Measurements from ENCODE around the gene GOLGA5. TPM values are rescaled to one million over a fixed set of nuclear protein-coding genes. Genes with fewer than 3 reads are reported as not detected.
A peak's percentile ranks its signal among the peaks of the same experiment; 100 is the strongest.

Gene GOLGA5
- total and polyA plus RNA-seq, 2 experiments from 2014 or later = 56.4 to 70.6 TPM

DNA sequence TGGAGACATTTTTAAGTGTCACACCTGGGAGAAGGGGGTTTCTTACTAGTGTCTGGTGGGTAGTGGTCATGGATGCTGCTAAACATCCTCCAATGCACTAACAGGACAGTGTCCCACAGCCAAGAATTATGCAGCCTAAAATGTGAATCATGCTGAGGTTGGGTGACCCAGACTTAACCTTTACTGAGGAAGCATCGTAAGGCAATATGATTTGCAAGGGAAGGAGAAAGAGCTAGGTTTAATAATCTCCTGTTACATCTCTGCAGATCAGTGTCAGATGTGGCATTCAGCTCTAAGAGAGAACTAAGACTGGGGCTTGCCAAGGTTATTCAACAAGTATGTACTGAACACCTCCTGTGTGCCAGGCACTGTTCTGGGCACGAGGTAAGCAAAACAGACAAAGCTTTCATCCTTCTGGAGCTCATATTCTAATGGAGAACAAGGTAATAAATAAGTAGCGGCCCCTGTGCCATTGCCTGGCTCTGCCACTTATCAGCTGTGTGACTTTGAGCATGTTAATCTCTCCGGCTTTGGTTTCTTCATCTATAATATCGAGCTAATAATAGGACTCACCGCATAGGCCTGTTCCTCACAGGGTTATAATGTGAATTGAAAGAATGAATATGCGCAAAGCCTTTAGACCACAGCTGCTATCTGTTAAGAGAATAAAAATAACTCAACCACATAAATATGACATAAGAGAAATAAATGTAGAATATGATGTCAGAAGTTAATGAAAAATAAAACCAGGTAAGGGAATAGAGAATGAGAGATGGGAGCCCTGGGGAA is 13.5 kb upstream of the GOLGA5 start:
- no peaks in the 10 kb centered on the region for H3K9me3 ChIP-seq (ENCODE audit: low read depth)
- no peaks in the 10 kb centered on the region for H3K36me3 ChIP-seq (ENCODE audit: low read depth)
- no peaks in the 10 kb centered on the region for H3K79me2 ChIP-seq (ENCODE audit: insufficient read depth)
- no peak for TF ChIP-seq EZH2 (IDR thresholded peaks at IDR 0.05; ENCODE audit: insufficient read depth, poor library complexity, severe bottlenecking)
- TF ChIP-seq EZH2phosphoT487 (IDR thresholded peaks at IDR 0.05; ENCODE audit: insufficient read depth, low read depth) = no peak
- no peaks in the 10 kb centered on the region for H3K27me3 ChIP-seq (replicated peaks; ENCODE audit: insufficient read depth)
- no peak overlapping the region for H3K4me2 ChIP-seq (ENCODE audit: unreplicated experiment)
- peaks cover 8% of the 10 kb centered on the region for H3F3A ChIP-seq (ENCODE audit: insufficient read depth)
- in situ Hi-C loops (cut with MboI) = loop anchor here (25.0 kb wide), 1 partner anchor 643 kb away; no protein-coding TSS in a partner anchor
- H3K4me3 ChIP-seq = no peak overlapping the region
- H3K9me2 ChIP-seq (ENCODE audit: insufficient read depth) = no peaks in the 10 kb centered on the region
- H3K27ac ChIP-seq = no peak overlapping the region
- H3K9ac ChIP-seq = no peak overlapping the region
- 40 to 49% methylated on average over 7 of the region's 7 CpGs for WGBS, 2 experiments (ENCODE audit: low coverage in 1 of 2, low lambda C conversion rate in 2 of 2, missing lambda C conversion rate in 2 of 2)
- no peak overlapping the region for H2AFZ ChIP-seq
- no peaks in the 10 kb centered on the region for H4K20me1 ChIP-seq (ENCODE audit: insufficient read depth)
- peak; percentile 73 for DNase-seq
- peaks cover 10% of the 10 kb centered on the region for H3K4me1 ChIP-seq (ENCODE audit: insufficient read depth)

DNA sequence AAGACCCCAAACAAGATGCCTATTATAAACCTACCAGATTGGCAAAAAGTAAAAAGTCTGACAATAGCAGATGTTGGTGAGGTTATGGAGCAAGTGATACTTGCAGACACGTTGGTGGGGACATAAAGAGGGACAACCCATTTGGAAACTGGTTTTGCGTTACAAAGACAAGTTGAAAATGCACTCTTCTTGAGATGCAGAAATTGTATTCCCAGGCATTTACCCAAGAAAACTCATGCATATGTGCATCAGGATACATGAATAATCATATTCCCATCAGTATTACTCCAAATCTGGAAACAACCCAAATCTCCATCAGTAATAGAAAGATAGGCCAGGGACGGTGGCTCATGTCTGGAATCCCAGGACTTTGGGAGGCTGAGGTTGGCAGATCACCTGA is 12.8 kb upstream of the GOLGA5 start:
- Histone ChIP-seq H3K4me1 (ENCODE audit: insufficient read depth) (peaks cover 17% of the 10 kb centered on the region), H3K36me3 (ENCODE audit: low read depth) (no peaks in the 10 kb centered on the region), H3K4me2 (ENCODE audit: unreplicated experiment) (no peak overlapping the region), H3K27me3 (replicated peaks; ENCODE audit: insufficient read depth) (no peaks in the 10 kb centered on the region), H3F3A (ENCODE audit: insufficient read depth) (peaks cover 15% of the 10 kb centered on the region), H3K9me3 (ENCODE audit: low read depth) (no peaks in the 10 kb centered on the region), H3K9ac (no peak overlapping the region), H3K4me3 (no peak overlapping the region), H4K20me1 (ENCODE audit: insufficient read depth) (no peaks in the 10 kb centered on the region), H3K79me2 (ENCODE audit: insufficient read depth) (no peaks in the 10 kb centered on the region), H3K9me2 (ENCODE audit: insufficient read depth) (no peaks in the 10 kb centered on the region), H3K27ac (no peak overlapping the region), H2AFZ (no peak overlapping the region)
- WGBS, 2 experiments (ENCODE audit: low coverage in 1 of 2, low lambda C conversion rate in 2 of 2, missing lambda C conversion rate in 2 of 2) = 90 to 95% methylated on average over 3 of the region's 3 CpGs
- in situ Hi-C loops (cut with MboI) = loop anchor here (25.0 kb wide), 1 partner anchor 644 kb away; no protein-coding TSS in a partner anchor
- DNase-seq = no peak
- no peak for TF ChIP-seq EZH2 (IDR thresholded peaks at IDR 0.05; ENCODE audit: insufficient read depth, poor library complexity, severe bottlenecking)

GRCh38 chr14:92783813-92784431 is 10.2 kb upstream of the GOLGA5 start:
- no peaks in the 10 kb centered on the region for H3K27me3 ChIP-seq (replicated peaks; ENCODE audit: insufficient read depth)
- H3K79me2 ChIP-seq (ENCODE audit: insufficient read depth) = no peaks in the 10 kb centered on the region
- no peak overlapping the region for H3K4me2 ChIP-seq (ENCODE audit: unreplicated experiment)
- no peak for TF ChIP-seq EZH2 (IDR thresholded peaks at IDR 0.05; ENCODE audit: insufficient read depth, poor library complexity, severe bottlenecking)
- no peak for TF ChIP-seq EZH2phosphoT487 (IDR thresholded peaks at IDR 0.05; ENCODE audit: insufficient read depth, low read depth)
- H4K20me1 ChIP-seq (ENCODE audit: insufficient read depth) = no peaks in the 10 kb centered on the region
- peaks cover 18% of the 10 kb centered on the region for H3K4me1 ChIP-seq (ENCODE audit: insufficient read depth)
- peak; percentile 68 for DNase-seq
- 35 to 42% methylated on average over 2 of the region's 2 CpGs for WGBS, 2 experiments (ENCODE audit: low coverage in 1 of 2, low lambda C conversion rate in 2 of 2, missing lambda C conversion rate in 2 of 2)
- H3K9me2 ChIP-seq (ENCODE audit: insufficient read depth) = no peaks in the 10 kb centered on the region
- in situ Hi-C loops (cut with MboI) = loop anchor here (25.0 kb wide), 1 partner anchor 647 kb away; no protein-coding TSS in a partner anchor
- no peaks in the 10 kb centered on the region for H3K36me3 ChIP-seq (ENCODE audit: low read depth)
- H3K4me3 ChIP-seq = no peak overlapping the region
- no peak overlapping the region for H3K27ac ChIP-seq
- H3F3A ChIP-seq (ENCODE audit: insufficient read depth) = peaks cover 22% of the 10 kb centered on the region
- H3K9ac ChIP-seq = no peak overlapping the region
- peak overlapping the region; percentile 21 for H2AFZ ChIP-seq
- no peaks in the 10 kb centered on the region for H3K9me3 ChIP-seq (ENCODE audit: low read depth)

DNA sequence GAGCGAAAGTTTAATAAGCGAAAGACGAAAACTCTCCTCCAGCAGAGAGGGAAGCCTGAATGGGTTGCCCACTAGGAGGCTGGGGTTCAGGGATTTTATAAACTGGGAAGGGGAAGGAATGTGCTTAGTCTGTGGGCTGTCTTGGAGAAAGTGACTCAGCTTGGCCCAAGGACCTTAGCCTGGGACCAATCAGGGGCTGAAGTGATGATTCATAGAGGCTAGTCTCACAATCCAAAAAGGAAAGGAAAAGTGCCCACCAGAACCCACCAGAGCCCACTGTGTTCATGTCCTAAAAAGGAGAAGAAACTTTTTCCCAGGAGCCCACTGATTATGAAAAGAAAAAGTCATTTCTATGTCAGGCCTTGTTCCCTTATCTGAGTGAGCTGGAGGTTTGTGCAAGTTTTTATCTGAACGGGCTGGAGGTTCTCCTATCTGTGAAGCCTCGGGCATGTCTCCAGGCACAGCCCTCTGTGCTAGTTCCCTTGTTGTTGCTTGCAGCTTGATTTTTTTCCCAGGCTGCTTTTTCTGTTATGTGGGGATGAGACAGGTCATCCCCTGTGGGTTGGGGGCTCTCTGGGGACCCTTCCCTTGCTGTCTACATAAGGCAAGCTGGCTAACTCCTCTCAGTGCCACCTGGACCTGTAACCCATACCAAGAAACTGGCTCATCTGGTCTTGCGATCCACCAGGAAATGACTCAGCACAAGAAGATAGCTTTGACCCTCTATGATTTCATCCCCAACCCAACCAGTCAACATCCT is 8.3 kb upstream of the GOLGA5 start:
- in situ Hi-C loops (cut with MboI) = loop anchor here (25.0 kb wide), 1 partner anchor 649 kb away; no protein-coding TSS in a partner anchor

More for the DNA sequence above, 8.3 kb upstream of the GOLGA5 start:
- H3K9ac ChIP-seq = peak overlapping the region; percentile 58
- H3K27ac ChIP-seq = peak overlapping the region; percentile 81
- no peaks in the 10 kb centered on the region for H3K36me3 ChIP-seq (ENCODE audit: low read depth)
- DNase-seq = peak; percentile 88
- WGBS, 2 experiments (ENCODE audit: low coverage in 1 of 2, low lambda C conversion rate in 2 of 2, missing lambda C conversion rate in 2 of 2) = 70 to 74% methylated on average over 6 of the region's 6 CpGs
- peak overlapping the region; percentile 34; the same call in 1 of the 2 replicates for H3K4me3 ChIP-seq
- TF ChIP-seq EZH2phosphoT487 (IDR thresholded peaks at IDR 0.05; ENCODE audit: insufficient read depth, low read depth) (no peak), EZH2 (IDR thresholded peaks at IDR 0.05; ENCODE audit: insufficient read depth, poor library complexity, severe bottlenecking) (no peak)
- no peaks in the 10 kb centered on the region for H3K79me2 ChIP-seq (ENCODE audit: insufficient read depth)
- no peaks in the 10 kb centered on the region for H3K9me2 ChIP-seq (ENCODE audit: insufficient read depth)
- peak overlapping the region; percentile 51 for H3K4me2 ChIP-seq (ENCODE audit: unreplicated experiment)
- peaks cover 16% of the 10 kb centered on the region for H3F3A ChIP-seq (ENCODE audit: insufficient read depth)
- H3K4me1 ChIP-seq (ENCODE audit: insufficient read depth) = peaks cover 10% of the 10 kb centered on the region
- no peaks in the 10 kb centered on the region for H4K20me1 ChIP-seq (ENCODE audit: insufficient read depth)
- H3K27me3 ChIP-seq (replicated peaks; ENCODE audit: insufficient read depth) = no peaks in the 10 kb centered on the region
- no peaks in the 10 kb centered on the region for H3K9me3 ChIP-seq (ENCODE audit: low read depth)
- peak overlapping the region; percentile 50 for H2AFZ ChIP-seq

Measured in GM23248 (cell line).